RWPE1 (cell line): ENCODE results near the gene PTGS1.

Source experiments
- CTCF ChIA-PET: fragments of 350-600 bp; sonication (Branson Sonifier 250); formaldehyde crosslinking; extraction: SDS; loops from one replicate; lab custom pipeline; 2021; lab: Yijun Ruan, JAX
- POLR2A ChIA-PET: fragments of 400-600 bp; formaldehyde crosslinking; extraction: SDS; loops from one replicate; lab custom pipeline; 2020; ENCODE audit warnings: antibody characterized with exemption; ENCODE audit not compliant: low non-redundant PET; lab: Yijun Ruan, JAX
- DNase-seq: peaks from one replicate; pipeline ENCODE4 v3.0.0; 2012; ENCODE audit warnings: low spot score
- H3K27ac ChIP-seq: fragments of 450-650 bp; 2 replicates; pipeline ENCODE4 v1.5.1; 2017
- CTCF ChIP-seq: fragments of 450-650 bp; conservative IDR thresholded peaks from 2 replicates; pipeline ENCODE4 v1.5.1; 2017; ENCODE audit warnings: low read depth, mild to moderate bottlenecking

PTGS1 gene

DNA sequence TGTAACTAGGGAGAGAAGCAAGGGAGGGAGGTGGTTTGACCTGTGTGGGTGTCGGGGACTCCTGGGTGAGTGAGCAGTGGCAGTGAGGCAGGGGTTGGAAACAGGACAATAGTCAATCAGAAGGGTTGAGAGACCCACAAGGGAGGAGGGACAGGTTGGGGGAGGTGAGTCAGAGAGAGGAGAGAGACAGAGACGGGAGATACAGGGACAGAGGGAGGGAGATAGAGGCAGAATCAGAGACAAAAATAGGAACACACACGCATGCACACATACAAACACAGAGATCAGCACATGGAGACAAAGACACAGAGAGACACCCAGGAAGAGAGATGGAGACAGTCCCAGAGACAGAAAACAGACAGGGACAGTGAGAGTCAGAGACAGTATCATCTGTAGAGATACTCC lies 39.3 kb upstream of the PTGS1 start:
- TF ChIP-seq CTCF = no peak
- ChIA-PET POLR2A (no interaction called here), CTCF (interaction anchor here (1.5 to 1.7 kb wide), 2 partner anchors 19 to 207 kb away, joined by 8 read pairs; no protein-coding TSS in a partner anchor)
- no peak overlapping the region for H3K27ac ChIP-seq
- no peak for DNase-seq

DNA sequence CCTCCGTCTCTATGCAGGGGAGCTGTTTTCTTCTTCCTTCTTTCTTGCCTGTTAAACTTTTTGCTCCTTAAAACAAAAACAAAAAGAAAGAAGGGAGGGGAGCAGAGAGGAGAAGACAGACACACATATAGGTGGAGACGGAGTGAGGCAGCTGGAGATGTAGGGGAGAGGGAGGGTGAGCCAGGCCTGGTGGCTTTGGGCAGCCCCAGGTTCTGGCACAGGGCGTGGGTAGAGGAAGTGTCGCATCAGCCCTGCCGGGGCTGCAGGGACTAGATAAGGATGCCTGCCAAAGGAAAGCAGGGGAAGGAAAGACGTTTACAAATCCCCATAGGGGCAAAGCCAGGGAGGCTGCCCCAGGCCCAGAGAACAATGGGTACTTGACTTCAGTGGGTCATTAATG lies 38.7 kb upstream of the PTGS1 start:
- no peak for DNase-seq
- no peak overlapping the region for H3K27ac ChIP-seq
- TF ChIP-seq CTCF = no peak
- CTCF ChIA-PET = no interaction called here
- POLR2A ChIA-PET = no interaction called here

GRCh38 chr9:122332644-122333043 lies 38.2 kb upstream of the PTGS1 start:
- ChIA-PET CTCF (no interaction called here), POLR2A (no interaction called here)
- no peak for TF ChIP-seq CTCF
- no peak overlapping the region for H3K27ac ChIP-seq
- no peak for DNase-seq

- no peak overlapping the region for H3K27ac ChIP-seq
- DNase-seq = no peak
- ChIA-PET CTCF (interaction anchor here (1.1 kb wide), 1 partner anchor 8 kb away, joined by 3 read pairs; no protein-coding TSS in a partner anchor), POLR2A (no interaction called here)
- TF ChIP-seq CTCF = no peak
Measured at GRCh38 chr9:122333169-122333808, 37.5 kb upstream of the PTGS1 start.

DNA sequence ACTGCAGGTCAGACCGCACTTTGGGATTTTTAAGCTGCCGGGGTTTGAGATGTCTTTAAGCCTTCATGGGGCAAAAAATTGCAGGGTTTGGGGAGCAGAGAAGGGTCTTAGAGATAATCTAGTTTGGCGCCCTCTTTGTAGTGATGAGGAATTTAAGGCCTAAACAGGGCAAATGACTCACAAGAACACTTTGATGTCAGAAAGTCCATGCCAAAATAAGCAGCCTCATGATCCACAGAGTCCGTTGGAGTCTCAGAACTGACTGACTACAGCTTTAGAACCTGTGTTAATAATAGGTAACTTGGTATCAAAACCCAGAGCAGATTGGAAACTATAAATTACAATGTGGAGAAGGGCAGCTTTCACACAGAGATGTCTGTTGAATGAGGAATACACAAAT lies 35.9 kb upstream of the PTGS1 start:
- TF ChIP-seq CTCF = no peak
- H3K27ac ChIP-seq = no peak overlapping the region
- no peak for DNase-seq
- ChIA-PET CTCF (interaction anchor here (0.5 kb wide), 1 partner anchor 54 kb away, joined by 3 read pairs; no protein-coding TSS in a partner anchor), POLR2A (no interaction called here)

DNA sequence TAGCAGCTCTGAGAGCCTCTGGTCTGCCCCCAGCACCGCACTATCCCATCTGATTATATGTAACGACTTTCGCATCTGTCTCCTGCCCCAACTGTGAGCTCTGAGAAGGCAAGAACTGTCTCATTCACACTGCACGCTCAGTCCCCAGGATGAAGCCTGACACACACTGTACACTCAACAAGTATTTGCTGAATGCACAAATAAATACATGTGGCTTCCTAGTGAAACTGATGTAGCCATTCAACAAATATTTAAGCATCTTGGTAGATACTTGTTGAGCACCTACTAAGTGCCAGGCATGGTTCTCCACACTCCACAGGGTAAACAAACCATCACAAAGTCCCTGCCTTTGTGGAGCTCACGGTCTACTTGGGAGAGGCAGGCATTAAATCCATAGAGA lies 34.6 kb upstream of the PTGS1 start:
- DNase-seq = no peak
- ChIA-PET POLR2A (interaction anchor here (0.6 kb wide), 1 partner anchor 17 kb away, joined by 4 read pairs; no protein-coding TSS in a partner anchor), CTCF (interaction anchor here (0.7 to 1.0 kb wide), 2 partner anchors 14 to 191 kb away, joined by 3 to 5 read pairs; no protein-coding TSS in a partner anchor)
- no peak overlapping the region for H3K27ac ChIP-seq
- TF ChIP-seq CTCF = no peak
